Measurements from ENCODE around the gene VAT1L.

GRCh38 chr16:77833921-77834634 lies 45.7 kb downstream of the VAT1L start:
- TF ChIP-seq CTCF (IDR thresholded peaks at IDR 0.05) (no peak), POLR2A (IDR thresholded peaks at IDR 0.05) (no peak)

Measured in stomach (tissue), 4 donors.